Islet precursor cell (in vitro differentiated cells): ENCODE measurements around the gene VKORC1.

Experiments used
- DNase-seq: peaks from one replicate; pipeline ENCODE4 v3.0.0-alpha.2; 2018

The VKORC1 gene

GRCh38 chr16:31081428-31082351 is 12.9 kb downstream of the VKORC1 start:
- no peak for DNase-seq

- no peak for DNase-seq
Measured at GRCh38 chr16:31080756-31081419, 13.7 kb downstream of the VKORC1 start.

- DNase-seq = peak; percentile 49
Measured at GRCh38 chr16:31080035-31080629, 14.5 kb downstream of the VKORC1 start.

- peak; percentile 52 for DNase-seq
Measured at GRCh38 chr16:31079342-31079944, 15.2 kb downstream of the VKORC1 start.

- DNase-seq = no peak
Measured at GRCh38 chr16:31078597-31079341, 15.8 kb downstream of the VKORC1 start.

GRCh38 chr16:31077592-31078396 is 16.8 kb downstream of the VKORC1 start:
- no peak for DNase-seq

GRCh38 chr16:31077024-31077423 is 17.6 kb downstream of the VKORC1 start:
- DNase-seq = no peak

GRCh38 chr16:31076319-31076718 is 18.3 kb downstream of the VKORC1 start:
- no peak for DNase-seq

GRCh38 chr16:31074814-31075183 is 19.8 kb downstream of the VKORC1 start:
- DNase-seq = no peak

GRCh38 chr16:31073970-31074813 is 20.4 kb downstream of the VKORC1 start, which contains the start of the genes ZNF646 and ZNF668:
Gene ZNF646, plus strand, starts transcription at chr16:31074422. Its CDS starts 1,903 bp downstream, at chr16:31076325.
Gene ZNF668, minus strand, starts transcription at chr16:31074240. Its CDS starts 9,781 bp downstream, at chr16:31064459.
- peak; percentile 99 for DNase-seq

GRCh38 chr16:31073142-31073969 is 21.2 kb downstream of the VKORC1 start:
- DNase-seq = peak; percentile 97

GRCh38 chr16:31072540-31073141 is 22.0 kb downstream of the VKORC1 start:
- peak; percentile 59 for DNase-seq

- DNase-seq = no peak
Measured at GRCh38 chr16:31071861-31072260, 22.7 kb downstream of the VKORC1 start.

GRCh38 chr16:31067342-31067741 is 27.3 kb downstream of the VKORC1 start:
- DNase-seq = no peak

GRCh38 chr16:31064882-31065461 is 29.6 kb downstream of the VKORC1 start:
- peak; percentile 92 for DNase-seq

GRCh38 chr16:31063843-31064611 is 30.6 kb downstream of the VKORC1 start:
- no peak for DNase-seq

- DNase-seq = no peak
Measured at GRCh38 chr16:31063495-31063842, 31.1 kb downstream of the VKORC1 start.
